Epithelial cell of prostate (primary cell): ENCODE measurements around the gene AFAP1.

Experiments
- DNase-seq: peaks from one replicate; pipeline ENCODE4 v3.0.0-alpha.2; 2011; ENCODE audit warnings: low read depth, low spot score
- H3K27ac ChIP-seq: fragments of 450-650 bp; 2 replicates; pipeline ENCODE4 v1.5.1; 2017; ENCODE audit warnings: mild to moderate bottlenecking

Gene AFAP1

DNA sequence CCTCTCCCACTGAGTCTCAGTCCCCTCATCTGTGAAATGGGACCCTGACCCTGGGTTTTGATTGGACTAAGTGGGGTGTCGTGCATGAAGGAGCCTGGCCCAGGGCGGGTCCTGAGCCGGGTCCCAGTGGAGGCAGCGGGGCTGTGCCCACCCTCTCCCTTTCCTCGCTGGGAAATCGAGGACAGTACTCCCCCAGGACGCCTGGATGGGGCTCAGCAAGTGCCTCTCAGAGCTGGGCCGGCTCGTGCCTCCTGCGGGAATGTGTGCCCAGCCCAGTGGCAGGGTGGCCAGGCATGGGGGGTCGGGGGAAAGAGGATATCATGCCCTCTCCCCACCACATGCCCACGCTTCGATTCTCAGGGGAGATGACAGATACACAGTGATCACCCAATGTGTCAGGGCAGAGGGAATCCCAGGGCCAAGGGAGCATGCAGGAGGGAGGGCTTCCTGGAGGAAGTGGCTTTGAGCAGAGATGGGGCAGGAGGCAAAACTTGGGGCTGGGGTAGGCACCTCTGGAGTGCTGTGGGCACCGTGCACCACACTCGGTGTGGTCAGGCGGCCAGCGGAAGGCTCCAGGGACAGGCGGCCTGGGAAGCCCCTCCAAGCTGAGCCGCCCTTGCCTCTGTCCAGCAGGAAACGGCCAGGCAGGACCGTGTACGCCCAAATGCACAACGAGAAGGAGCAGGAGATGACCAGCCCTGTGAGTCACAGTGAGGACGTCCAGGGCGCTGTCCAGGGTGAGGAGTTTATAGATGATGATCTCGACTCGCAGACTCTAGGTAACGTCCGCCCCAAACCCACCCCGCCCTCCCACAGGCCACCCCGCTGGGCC lies 203.0 kb downstream of the AFAP1 start:
- no peak for DNase-seq
- no peak overlapping the region for H3K27ac ChIP-seq

- H3K27ac ChIP-seq, result no peak overlapping the region
- no peak for DNase-seq
Measured at GRCh38 chr4:7735961-7736360, 203.7 kb downstream of the AFAP1 start.

GRCh38 chr4:7735395-7735794 lies 204.3 kb downstream of the AFAP1 start:
- DNase-seq, result no peak
- no peak overlapping the region for H3K27ac ChIP-seq

GRCh38 chr4:7734651-7735260 lies 204.9 kb downstream of the AFAP1 start:
- H3K27ac ChIP-seq, result no peak overlapping the region
- no peak for DNase-seq

DNA sequence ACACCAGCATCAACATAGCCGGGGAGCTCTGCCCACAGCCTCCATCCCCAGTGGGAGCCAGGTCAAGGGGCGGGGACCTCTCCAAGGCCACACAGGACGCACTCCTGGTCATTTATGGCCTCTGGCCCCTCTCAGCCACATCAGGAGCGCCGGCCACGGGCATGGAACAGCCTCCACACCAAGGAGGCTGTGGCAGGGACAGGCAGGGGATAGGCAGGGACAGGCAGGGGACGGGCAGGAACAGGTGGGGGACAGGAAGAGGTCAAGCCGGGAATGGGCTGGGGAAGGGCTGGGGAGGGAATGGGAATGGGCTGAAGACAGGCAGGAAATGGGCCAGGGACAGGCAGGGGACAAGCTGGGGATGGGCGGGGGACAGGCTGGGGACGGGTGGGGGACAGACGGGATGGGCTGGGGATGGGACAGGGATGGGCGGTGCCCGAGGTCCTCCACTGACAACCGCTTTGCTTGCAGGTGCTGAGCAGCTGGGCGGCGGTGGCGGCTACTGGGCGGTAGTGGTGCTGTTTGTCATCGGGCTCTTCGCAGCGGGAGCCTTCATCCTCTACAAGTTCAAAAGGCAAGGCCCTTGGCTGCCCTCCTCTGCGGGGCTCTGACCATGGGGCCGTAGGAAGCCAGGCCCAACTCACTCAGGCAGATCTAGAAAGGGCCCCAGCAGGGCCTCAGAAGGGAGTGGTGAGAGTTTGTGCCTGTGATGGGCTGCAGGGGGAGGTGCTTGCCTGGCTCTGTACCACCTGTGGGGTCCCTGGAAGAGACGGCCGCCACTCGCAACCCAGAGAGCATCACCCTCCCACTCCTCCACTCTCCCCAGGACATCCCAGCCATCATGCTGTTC lies 205.6 kb downstream of the AFAP1 start:
- no peak overlapping the region for H3K27ac ChIP-seq
- no peak for DNase-seq

- no peak for DNase-seq
- H3K27ac ChIP-seq, result no peak overlapping the region
Measured at GRCh38 chr4:7733201-7733600, 206.5 kb downstream of the AFAP1 start.

DNA sequence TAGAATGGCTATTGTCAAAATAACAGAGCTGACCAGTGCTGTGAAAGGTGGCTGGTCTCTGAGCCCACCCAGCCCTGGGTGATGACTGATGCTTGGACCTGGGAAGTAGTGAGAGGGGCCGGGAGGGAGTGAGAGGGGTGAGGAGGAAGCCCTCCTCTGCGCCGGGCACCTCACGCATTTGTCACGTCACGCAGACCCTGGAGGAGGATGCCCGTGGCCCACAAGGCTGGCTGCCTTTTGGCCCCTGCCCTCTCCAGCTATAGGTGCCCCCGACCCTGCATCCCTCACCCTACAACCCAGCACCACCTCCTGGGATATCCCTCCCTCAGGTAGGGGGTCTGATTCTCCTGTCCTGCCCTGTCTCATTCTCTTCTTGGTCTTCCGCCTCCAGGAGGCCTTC lies 207.4 kb downstream of the AFAP1 start:
- H3K27ac ChIP-seq, result no peak overlapping the region
- DNase-seq, result no peak

DNA sequence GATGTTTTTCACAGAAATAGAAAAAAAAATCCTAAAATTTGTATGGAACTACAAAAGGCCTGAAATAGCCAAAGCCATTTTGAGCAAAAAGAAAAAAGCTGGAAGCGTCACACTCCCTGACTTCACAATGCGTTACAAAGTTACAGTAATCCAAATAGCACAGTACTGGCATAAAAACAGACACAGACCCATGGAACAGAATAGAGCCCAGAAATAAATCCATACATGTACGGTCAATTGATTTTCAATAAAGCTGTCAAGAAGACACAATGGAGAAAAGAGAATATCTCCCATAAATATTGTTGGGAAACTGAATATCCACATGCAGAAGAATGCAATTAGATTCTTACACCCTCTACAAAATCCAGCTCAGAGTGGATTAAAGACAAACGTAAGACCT lies 208.2 kb downstream of the AFAP1 start:
- no peak for DNase-seq
- no peak overlapping the region for H3K27ac ChIP-seq

GRCh38 chr4:7727749-7728148 lies 211.9 kb downstream of the AFAP1 start:
- no peak for DNase-seq
- H3K27ac ChIP-seq, result no peak overlapping the region

DNA sequence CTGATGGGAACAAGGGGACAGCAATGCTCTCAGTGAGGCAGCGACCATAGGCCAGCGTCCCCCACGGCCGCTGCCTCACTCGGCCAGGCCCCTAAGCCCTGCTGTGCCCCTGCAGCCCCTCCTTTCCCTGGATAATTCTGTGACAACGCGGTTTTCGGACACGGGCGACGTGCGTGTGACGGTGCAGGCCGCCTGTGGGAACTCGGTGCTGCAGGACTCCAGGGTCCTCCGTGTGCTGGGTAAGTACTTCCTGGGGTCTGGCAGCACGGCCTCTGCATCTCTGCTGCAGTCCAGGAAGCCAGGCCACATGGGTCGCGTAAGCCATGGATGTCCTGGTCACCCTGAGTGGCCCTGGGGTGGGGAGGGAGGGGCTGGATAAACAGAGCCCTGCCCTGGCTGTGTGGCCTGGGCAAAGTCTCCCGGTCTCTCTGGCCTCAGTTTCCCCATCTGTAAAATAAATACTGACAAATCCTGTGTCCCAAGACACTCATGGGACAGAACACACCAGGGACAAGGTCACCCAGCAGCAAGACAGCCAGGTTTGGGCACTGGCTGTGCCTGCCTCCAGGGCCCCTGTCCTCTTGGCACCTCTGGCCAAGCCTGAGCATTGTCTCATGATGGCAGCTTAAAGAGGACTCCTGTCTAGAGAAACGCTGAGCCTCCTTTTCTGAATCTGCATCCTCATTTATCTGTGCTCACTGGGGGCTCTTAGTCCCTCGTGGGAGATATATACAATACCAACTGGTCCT lies 212.8 kb downstream of the AFAP1 start:
- no peak for DNase-seq
- H3K27ac ChIP-seq, result no peak overlapping the region

GRCh38 chr4:7725951-7726350 lies 213.7 kb downstream of the AFAP1 start:
- no peak for DNase-seq

GRCh38 chr4:7723625-7724024 lies 216.0 kb downstream of the AFAP1 start:
- DNase-seq, result no peak

More at GRCh38 chr4:7725951-7726350, 213.7 kb downstream of the AFAP1 start:
- no peak overlapping the region for H3K27ac ChIP-seq

DNA sequence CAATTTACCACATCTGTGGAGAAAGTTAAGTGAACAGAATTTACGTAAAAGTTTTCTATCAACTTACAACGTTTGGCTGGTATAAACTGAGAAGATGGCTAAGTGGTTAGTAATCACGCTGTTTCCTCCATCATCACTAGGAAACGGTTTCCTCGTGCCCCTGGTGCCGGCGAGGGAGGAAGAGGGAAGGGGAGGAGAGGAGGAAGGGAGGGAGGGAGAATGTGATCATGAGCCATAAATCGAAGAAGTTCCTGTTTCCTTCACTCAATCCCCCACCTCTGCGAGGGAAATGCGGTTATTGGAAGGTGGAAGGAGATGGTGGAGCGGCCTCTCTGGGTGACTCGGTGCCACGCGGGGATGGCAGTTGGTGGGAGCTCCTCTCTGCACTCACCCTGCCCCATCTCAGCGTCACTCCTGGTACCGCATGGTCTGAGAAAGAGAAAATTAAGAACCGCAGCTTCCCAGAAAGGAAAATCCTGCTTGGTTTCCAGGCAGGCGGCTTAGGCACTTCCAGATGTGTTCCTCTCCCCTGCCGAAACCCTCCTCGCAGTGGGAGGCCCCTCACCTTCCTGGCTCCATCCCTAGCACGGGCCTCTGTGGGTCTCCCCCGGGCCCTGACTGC lies 216.8 kb downstream of the AFAP1 start:
- no peak for DNase-seq
- H3K27ac ChIP-seq, result no peak overlapping the region

More at GRCh38 chr4:7723625-7724024, 216.0 kb downstream of the AFAP1 start:
- H3K27ac ChIP-seq, result no peak overlapping the region

GRCh38 chr4:7721984-7722551 lies 217.6 kb downstream of the AFAP1 start:
- DNase-seq, result no peak
- no peak overlapping the region for H3K27ac ChIP-seq

- H3K27ac ChIP-seq, result no peak overlapping the region
- DNase-seq, result no peak
Measured at GRCh38 chr4:7719354-7720174, 220.1 kb downstream of the AFAP1 start.

- H3K27ac ChIP-seq, result no peak overlapping the region
- no peak for DNase-seq
Measured at GRCh38 chr4:7717946-7718490, 221.6 kb downstream of the AFAP1 start.

DNA sequence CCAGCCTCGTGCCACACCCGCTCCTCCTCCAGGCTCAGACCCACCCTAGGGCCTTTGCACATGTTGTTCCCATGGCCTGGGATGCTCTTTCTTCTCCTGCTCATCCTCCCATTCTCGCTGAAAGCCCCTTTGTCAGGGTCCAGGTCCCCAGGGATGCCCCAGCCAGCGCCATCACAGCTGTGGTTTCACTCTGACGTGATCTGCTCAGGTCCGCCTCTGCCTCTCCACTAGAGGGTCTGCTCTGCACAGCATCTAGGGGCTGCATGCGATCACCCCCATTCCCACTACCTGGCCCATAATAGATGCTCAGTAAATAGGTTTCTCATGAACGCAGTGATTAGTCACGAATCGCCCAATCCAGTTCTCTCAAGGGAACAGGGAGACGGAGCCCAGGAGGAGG lies 222.5 kb downstream of the AFAP1 start:
- no peak overlapping the region for H3K27ac ChIP-seq
- no peak for DNase-seq

DNA sequence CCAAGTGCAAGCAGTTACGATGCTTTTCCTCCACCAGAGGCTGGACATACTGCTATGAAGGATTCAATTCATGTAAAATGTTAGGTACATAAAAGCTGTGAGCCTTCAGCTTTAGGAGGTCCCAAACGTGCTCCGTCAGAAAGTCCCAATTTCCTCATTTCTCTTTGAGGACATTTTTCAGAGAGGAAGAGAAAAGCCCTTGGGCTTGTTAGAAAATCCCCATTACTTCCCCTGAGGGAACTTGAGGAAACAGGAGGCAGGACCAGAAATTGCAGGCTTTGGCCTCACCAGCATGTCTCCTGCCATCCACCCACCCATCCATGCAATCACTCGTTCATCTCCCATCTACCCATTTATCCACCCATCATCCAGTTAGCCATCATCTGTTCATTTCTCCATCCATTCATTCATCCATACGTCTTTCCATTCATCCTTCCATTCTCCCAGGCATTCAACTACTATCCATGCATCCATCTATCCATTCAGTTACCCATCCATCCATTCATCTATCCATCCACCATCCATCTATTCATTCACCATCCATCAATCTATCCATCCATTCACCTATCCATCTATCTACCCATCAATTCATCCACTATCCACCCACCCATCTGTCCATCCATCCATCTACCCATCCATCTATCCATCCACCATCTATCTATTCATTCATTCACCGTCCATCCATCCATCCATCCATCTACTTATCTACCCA lies 223.5 kb downstream of the AFAP1 start:
- no peak overlapping the region for H3K27ac ChIP-seq
- DNase-seq, result no peak
